ENCODE measurements around the gene GRAMD1A. TPM values are rescaled to one million over a fixed set of nuclear protein-coding genes. Genes with fewer than 3 reads are reported as not detected.

Gene GRAMD1A
- total and polyA plus RNA-seq, 9 donors = 44.5 to 93.7 (median 71.6) TPM

- no peaks in the 10 kb centered on the region for H3K36me3 ChIP-seq
- peak in 1 of 5 donors; percentile 38 for DNase-seq
- WGBS, 3 donors = 77 to 83% (median 78%) methylated on average over 11 to 17 of the region's 17 CpGs
- H3K9me3 ChIP-seq = no peaks in the 10 kb centered on the region
- peak overlapping the region; percentile 33 to 82 for H3K27ac ChIP-seq
- TF ChIP-seq, protein P1, sequence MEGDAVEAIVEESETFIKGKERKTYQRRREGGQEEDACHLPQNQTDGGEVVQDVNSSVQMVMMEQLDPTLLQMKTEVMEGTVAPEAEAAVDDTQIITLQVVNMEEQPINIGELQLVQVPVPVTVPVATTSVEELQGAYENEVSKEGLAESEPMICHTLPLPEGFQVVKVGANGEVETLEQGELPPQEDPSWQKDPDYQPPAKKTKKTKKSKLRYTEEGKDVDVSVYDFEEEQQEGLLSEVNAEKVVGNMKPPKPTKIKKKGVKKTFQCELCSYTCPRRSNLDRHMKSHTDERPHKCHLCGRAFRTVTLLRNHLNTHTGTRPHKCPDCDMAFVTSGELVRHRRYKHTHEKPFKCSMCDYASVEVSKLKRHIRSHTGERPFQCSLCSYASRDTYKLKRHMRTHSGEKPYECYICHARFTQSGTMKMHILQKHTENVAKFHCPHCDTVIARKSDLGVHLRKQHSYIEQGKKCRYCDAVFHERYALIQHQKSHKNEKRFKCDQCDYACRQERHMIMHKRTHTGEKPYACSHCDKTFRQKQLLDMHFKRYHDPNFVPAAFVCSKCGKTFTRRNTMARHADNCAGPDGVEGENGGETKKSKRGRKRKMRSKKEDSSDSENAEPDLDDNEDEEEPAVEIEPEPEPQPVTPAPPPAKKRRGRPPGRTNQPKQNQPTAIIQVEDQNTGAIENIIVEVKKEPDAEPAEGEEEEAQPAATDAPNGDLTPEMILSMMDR (IDR thresholded peaks at IDR 0.05) = no peak
- no peak for TF ChIP-seq POLR2A (IDR thresholded peaks at IDR 0.05)
- no peak for TF ChIP-seq EP300 (IDR thresholded peaks at IDR 0.05)
- intact Hi-C loops (cut with DNase I) = no loop called here
- H3K27me3 ChIP-seq = no peaks in the 10 kb centered on the region
- H3K4me1 ChIP-seq (ENCODE audit: insufficient read depth) = peaks cover 18% of the 10 kb centered on the region
- H3K4me3 ChIP-seq = no peak overlapping the region
These were observed 38.7 kb downstream of the GRAMD1A start for GRCh38 chr19:35038623-35039512.

DNA sequence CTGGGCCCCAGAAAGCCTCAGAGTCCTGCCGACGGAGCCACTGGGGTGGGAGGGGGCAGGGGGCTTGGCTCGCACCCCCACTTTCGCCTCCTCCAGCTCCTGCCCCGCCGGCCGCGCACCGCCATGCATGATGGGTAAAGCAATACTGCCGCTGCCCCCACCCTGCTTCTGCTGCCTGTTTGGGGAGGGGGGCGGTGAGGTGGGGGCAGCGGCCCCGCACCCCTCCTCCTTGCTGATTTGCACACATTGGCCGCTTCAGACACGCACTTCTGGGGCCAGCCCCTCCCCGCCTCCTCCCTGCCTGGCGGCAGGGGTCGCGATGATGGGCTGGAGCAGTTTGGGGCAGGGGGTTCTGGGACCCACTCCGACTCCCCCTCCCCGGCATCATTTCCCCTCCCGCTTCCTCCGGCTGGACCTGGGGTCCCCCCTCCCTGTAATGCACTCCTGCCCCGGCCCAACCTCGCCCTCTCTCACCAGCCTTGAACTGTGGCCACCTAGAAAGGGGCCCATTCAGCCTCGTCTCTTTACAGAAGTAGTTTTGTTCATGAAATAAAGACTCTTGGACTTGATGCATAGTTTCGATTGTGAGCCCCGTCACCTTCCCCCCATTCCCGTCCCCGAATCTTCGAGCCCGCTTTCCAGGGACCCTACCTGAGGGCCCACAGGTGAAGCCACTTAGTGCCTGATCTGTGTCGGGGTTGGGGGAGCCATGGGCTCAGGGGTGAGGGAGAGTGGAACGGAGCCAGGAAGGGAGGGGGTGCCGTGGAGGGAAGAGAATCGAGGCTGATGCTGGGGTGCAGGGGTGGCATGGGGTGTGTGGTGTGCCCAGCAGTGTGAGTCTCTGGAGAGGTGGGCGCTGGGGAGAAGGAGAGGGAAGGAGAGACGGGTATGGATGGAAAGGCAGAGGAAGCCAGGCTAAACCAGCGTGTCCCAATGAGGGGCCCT is 40.0 kb downstream of the GRAMD1A start:
- Histone ChIP-seq H3K36me3 (no peaks in the 10 kb centered on the region), H3K4me3 (no peak overlapping the region), H3K27me3 (no peaks in the 10 kb centered on the region), H3K9me3 (no peaks in the 10 kb centered on the region), H3K27ac (peak overlapping the region; percentile 33 to 82), H3K4me1 (ENCODE audit: insufficient read depth) (peaks cover 18% of the 10 kb centered on the region)
- intact Hi-C loops (cut with DNase I) = no loop called here
- TF ChIP-seq, protein P1 (IDR thresholded peaks at IDR 0.05) = no peak
- TF ChIP-seq POLR2A (IDR thresholded peaks at IDR 0.05) (no peak), EP300 (IDR thresholded peaks at IDR 0.05) (no peak)
- 17 to 28% (median 21%) methylated on average over 38 to 39 of the region's 39 CpGs for WGBS, 3 donors
- peak in 4 of 5 donors; percentile 43 to 67 (median 58) for DNase-seq

- no peak overlapping the region for H3K4me3 ChIP-seq
- intact Hi-C loops (cut with DNase I) = no loop called here
- peak overlapping the region; percentile 33 to 82 for H3K27ac ChIP-seq
- DNase-seq = peak; percentile 89 to 98 (median 93)
- H3K4me1 ChIP-seq (ENCODE audit: insufficient read depth) = peaks cover 18% of the 10 kb centered on the region
- no peaks in the 10 kb centered on the region for H3K27me3 ChIP-seq
- 14 to 16% (median 16%) methylated on average over 33 to 36 of the region's 36 CpGs for WGBS, 3 donors
- TF ChIP-seq EP300 (IDR thresholded peaks at IDR 0.05) (peak; percentile 74), POLR2A (IDR thresholded peaks at IDR 0.05) (no peak)
- TF ChIP-seq, protein P1 (IDR thresholded peaks at IDR 0.05) = no peak
- H3K9me3 ChIP-seq = no peaks in the 10 kb centered on the region
- H3K36me3 ChIP-seq = no peaks in the 10 kb centered on the region
These were observed 40.9 kb downstream of the GRAMD1A start for GRCh38 chr19:35040826-35041547.
